Liver (tissue), 9 donors: ENCODE measurements around the gene TRIP12. TPM values are rescaled to one million over a fixed set of nuclear protein-coding genes. Genes with fewer than 3 reads are reported as not detected.

ENCODE experiments used
- DNase-seq: peaks from one replicate; pipeline ENCODE4 v3.0.0-alpha.2; 2017; ENCODE audit warnings: low spot score
- H3K27ac ChIP-seq, 2 donors: one replicate each; pipeline ENCODE4 v1.7.0; 2013; ENCODE audit warnings: inconsistent platforms in 2 of 2, low read length in 2 of 2, control low read depth in 1 of 2, low read depth in 1 of 2, mild to moderate bottlenecking in 1 of 2
- H3K27me3 ChIP-seq, 4 donors: one replicate each; pipeline versions ENCODE4 v1.6.1 to v1.7.0; 2013; ENCODE audit warnings: low read length in 3 of 4, inconsistent platforms in 1 of 4, mild to moderate bottlenecking in 1 of 4, moderate library complexity in 1 of 4; ENCODE audit not compliant: control insufficient read depth in 4 of 4, insufficient read depth in 4 of 4
- H3K36me3 ChIP-seq, 4 donors: one replicate each; pipeline versions ENCODE4 v1.6.1 to v1.7.0; 2013; ENCODE audit warnings: low read length in 3 of 4, mild to moderate bottlenecking in 3 of 4, low read depth in 1 of 4, moderate library complexity in 1 of 4; ENCODE audit not compliant: control insufficient read depth in 4 of 4, insufficient read depth in 3 of 4
- H3K4me1 ChIP-seq, 4 donors: one replicate each; pipeline versions ENCODE4 v1.6.1 to v1.7.0; 2013; ENCODE audit warnings: low read length in 3 of 4, mild to moderate bottlenecking in 3 of 4, moderate library complexity in 1 of 4; ENCODE audit not compliant: control insufficient read depth in 4 of 4, insufficient read depth in 4 of 4
- H3K4me3 ChIP-seq, 3 donors: one replicate each; pipeline versions ENCODE4 v1.6.1 to v1.7.0; 2013; ENCODE audit warnings: low read length in 3 of 3, control low read depth in 1 of 3, low read depth in 1 of 3, mild to moderate bottlenecking in 1 of 3
- H3K9ac ChIP-seq, 2 donors: one replicate each; pipeline ENCODE4 v1.7.0; 2013; ENCODE audit warnings: low read length in 2 of 2, mild to moderate bottlenecking in 2 of 2, moderate library complexity in 2 of 2, control low read depth in 1 of 2, low read depth in 1 of 2
- H3K9me3 ChIP-seq, 4 donors: one replicate each; pipeline versions ENCODE4 v1.6.1 to v1.7.0; 2013; ENCODE audit warnings: low read length in 3 of 4; ENCODE audit not compliant: control insufficient read depth in 4 of 4
- ATF3 ChIP-seq: IDR thresholded peaks from 2 replicates; pipeline ENCODE4 v1.6.1; 2016; ENCODE audit warnings: antibody characterized with exemption
- EGR1 ChIP-seq, 2 donors: IDR thresholded peaks; 2 replicates each; pipeline ENCODE4 v1.6.1; 2016 to 2018; ENCODE audit warnings: antibody characterized with exemption in 2 of 2, low read depth in 2 of 2
- FOXA1 ChIP-seq: IDR thresholded peaks from 2 replicates; pipeline ENCODE4 v1.6.1; 2016; ENCODE audit warnings: antibody characterized with exemption
- FOXA2 ChIP-seq: IDR thresholded peaks from 2 replicates; pipeline ENCODE4 v1.6.1; 2016; ENCODE audit warnings: antibody characterized with exemption
- GABPA ChIP-seq, 2 donors: IDR thresholded peaks in 1 of 2; conservative IDR thresholded peaks in 1 of 2; 2 replicates each; pipeline ENCODE4 v1.6.1; 2016; ENCODE audit warnings: antibody characterized with exemption in 2 of 2, mild to moderate bottlenecking in 1 of 2, moderate library complexity in 1 of 2
- HNF4A ChIP-seq, 2 donors: conservative IDR thresholded peaks; 2 replicates each; pipeline ENCODE4 v1.6.1; 2016; ENCODE audit warnings: antibody characterized with exemption in 2 of 2, mild to moderate bottlenecking in 2 of 2
- HNF4G ChIP-seq: IDR thresholded peaks from 2 replicates; pipeline ENCODE4 v1.6.1; 2016; ENCODE audit warnings: antibody characterized with exemption
- JUND ChIP-seq, 2 donors: IDR thresholded peaks; 2 replicates each; pipeline ENCODE4 v1.6.1; 2016; ENCODE audit warnings: antibody characterized with exemption in 2 of 2
- NR2F2 ChIP-seq: IDR thresholded peaks from 2 replicates; pipeline ENCODE4 v1.6.1; 2016; ENCODE audit warnings: antibody characterized with exemption
- RAD21 ChIP-seq, 2 donors: IDR thresholded peaks; 2 replicates each; pipeline ENCODE4 v1.6.1; 2016; ENCODE audit warnings: antibody characterized with exemption in 2 of 2, mild to moderate bottlenecking in 2 of 2
- REST ChIP-seq: IDR thresholded peaks from 2 replicates; pipeline ENCODE4 v1.6.1; 2016; ENCODE audit warnings: antibody characterized with exemption, mild to moderate bottlenecking
- RXRA ChIP-seq, 2 donors: IDR thresholded peaks; 2 replicates each; pipeline ENCODE4 v1.6.1; 2017 to 2018; ENCODE audit warnings: antibody characterized with exemption in 2 of 2, mild to moderate bottlenecking in 1 of 2
- SP1 ChIP-seq: IDR thresholded peaks from 2 replicates; pipeline ENCODE4 v1.6.1; 2018; ENCODE audit warnings: antibody characterized with exemption, mild to moderate bottlenecking
- TAF1 ChIP-seq: conservative IDR thresholded peaks from 2 replicates; pipeline ENCODE4 v1.6.1; 2016; ENCODE audit warnings: antibody characterized with exemption, mild to moderate bottlenecking
- WGBS: extraction: QIAGEN DNeasy Blood & Tissue Kit; methylation state at CpG from one replicate; pipeline ENCODE4 v1.1.7; 2013; 5-methylcytosine and 5-hydroxymethylcytosine counted together
- polyA plus RNA-seq, 2 donors: library from polyadenylated mRNA; stranded (reverse) in 1 of 2; unstranded in 1 of 2; fragments of 200-250 nt in 1 of 2; fragments of >200 nt in 1 of 2; fragmentation: Nextera tagmentation in 1 of 2; extraction: Ambion mirVana in 1 of 2; gene quantifications; one replicate each; pipeline versions ENCODE4 v1.2.1 to v1.2.3, GENCODE V29; 2013 to 2015
- total RNA-seq, 2 donors: library from RNA; depleted of rRNA; stranded (reverse); fragments of >200 nt; gene quantifications; one replicate each; pipeline ENCODE4 v1.2.3, GENCODE V29; 2014
- TF ChIP-seq, protein P1 (sequence below): fragments of 150-350 bp; IDR thresholded peaks from 2 replicates; pipeline ENCODE4 v1.5.1; 2017; ENCODE audit warnings: improper control_type of control experiment, low read depth, low read length; ENCODE audit not compliant: missing input control
- TF ChIP-seq, protein P2 (sequence below): IDR thresholded peaks from 2 replicates; pipeline ENCODE4 v1.6.1; 2016; ENCODE audit warnings: antibody characterized with exemption
- TF ChIP-seq, protein P3 (sequence below): IDR thresholded peaks from 2 replicates; pipeline ENCODE4 v1.6.1; 2016; ENCODE audit warnings: antibody characterized with exemption
- donor health status: healthy.
- donor health status: healthy.
- donor health status: healthy.
- donor health status: healthy.
- donor health status: healthy.

Gene TRIP12
- total and polyA plus RNA-seq, 4 donors: 13.9 to 128 (median 67.4) TPM

GRCh38 chr2:229849073-229849472 is 72.7 kb downstream of the TRIP12 start:
- no peak for DNase-seq
- 89% methylated on average over 3 of the region's 3 CpGs for WGBS
- H3K27ac ChIP-seq: no peak overlapping the region

GRCh38 chr2:229843613-229844012 is 78.2 kb downstream of the TRIP12 start:
- Histone ChIP-seq H3K4me1 (no peaks in the 10 kb centered on the region), H3K4me3 (no peak overlapping the region), H3K36me3 (peaks cover 1 to 18% (median 7%) of the 10 kb centered on the region in 4 donors), H3K27ac (no peak overlapping the region), H3K9me3 (no peaks in the 10 kb centered on the region), H3K9ac (no peak overlapping the region), H3K27me3 (no peaks in the 10 kb centered on the region)
- 95% methylated on average over 4 of the region's 4 CpGs for WGBS
- no peak for DNase-seq
- no peak for TF ChIP-seq RXRA (IDR thresholded peaks at IDR 0.05)
- TF ChIP-seq FOXA1: no peak
- TF ChIP-seq HNF4A (conservative IDR thresholded peaks at IDR 0.05): no peak
- no peak for TF ChIP-seq TAF1
- TF ChIP-seq, protein P1, sequence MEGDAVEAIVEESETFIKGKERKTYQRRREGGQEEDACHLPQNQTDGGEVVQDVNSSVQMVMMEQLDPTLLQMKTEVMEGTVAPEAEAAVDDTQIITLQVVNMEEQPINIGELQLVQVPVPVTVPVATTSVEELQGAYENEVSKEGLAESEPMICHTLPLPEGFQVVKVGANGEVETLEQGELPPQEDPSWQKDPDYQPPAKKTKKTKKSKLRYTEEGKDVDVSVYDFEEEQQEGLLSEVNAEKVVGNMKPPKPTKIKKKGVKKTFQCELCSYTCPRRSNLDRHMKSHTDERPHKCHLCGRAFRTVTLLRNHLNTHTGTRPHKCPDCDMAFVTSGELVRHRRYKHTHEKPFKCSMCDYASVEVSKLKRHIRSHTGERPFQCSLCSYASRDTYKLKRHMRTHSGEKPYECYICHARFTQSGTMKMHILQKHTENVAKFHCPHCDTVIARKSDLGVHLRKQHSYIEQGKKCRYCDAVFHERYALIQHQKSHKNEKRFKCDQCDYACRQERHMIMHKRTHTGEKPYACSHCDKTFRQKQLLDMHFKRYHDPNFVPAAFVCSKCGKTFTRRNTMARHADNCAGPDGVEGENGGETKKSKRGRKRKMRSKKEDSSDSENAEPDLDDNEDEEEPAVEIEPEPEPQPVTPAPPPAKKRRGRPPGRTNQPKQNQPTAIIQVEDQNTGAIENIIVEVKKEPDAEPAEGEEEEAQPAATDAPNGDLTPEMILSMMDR: no peak
- no peak for TF ChIP-seq EGR1 (IDR thresholded peaks at IDR 0.05; ENCODE audit: low read depth in 2 of 2)
- TF ChIP-seq, protein P2, sequence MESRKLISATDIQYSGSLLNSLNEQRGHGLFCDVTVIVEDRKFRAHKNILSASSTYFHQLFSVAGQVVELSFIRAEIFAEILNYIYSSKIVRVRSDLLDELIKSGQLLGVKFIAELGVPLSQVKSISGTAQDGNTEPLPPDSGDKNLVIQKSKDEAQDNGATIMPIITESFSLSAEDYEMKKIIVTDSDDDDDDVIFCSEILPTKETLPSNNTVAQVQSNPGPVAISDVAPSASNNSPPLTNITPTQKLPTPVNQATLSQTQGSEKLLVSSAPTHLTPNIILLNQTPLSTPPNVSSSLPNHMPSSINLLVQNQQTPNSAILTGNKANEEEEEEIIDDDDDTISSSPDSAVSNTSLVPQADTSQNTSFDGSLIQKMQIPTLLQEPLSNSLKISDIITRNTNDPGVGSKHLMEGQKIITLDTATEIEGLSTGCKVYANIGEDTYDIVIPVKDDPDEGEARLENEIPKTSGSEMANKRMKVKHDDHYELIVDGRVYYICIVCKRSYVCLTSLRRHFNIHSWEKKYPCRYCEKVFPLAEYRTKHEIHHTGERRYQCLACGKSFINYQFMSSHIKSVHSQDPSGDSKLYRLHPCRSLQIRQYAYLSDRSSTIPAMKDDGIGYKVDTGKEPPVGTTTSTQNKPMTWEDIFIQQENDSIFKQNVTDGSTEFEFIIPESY: no peak
- no peak for TF ChIP-seq REST
- TF ChIP-seq FOXA2: no peak
- TF ChIP-seq NR2F2: no peak
- TF ChIP-seq GABPA (IDR thresholded peaks at IDR 0.05 in 1 of 2, conservative IDR thresholded peaks at IDR 0.05 in 1 of 2): no peak
- TF ChIP-seq SP1: no peak
- no peak for TF ChIP-seq ATF3
- TF ChIP-seq, protein P3, sequence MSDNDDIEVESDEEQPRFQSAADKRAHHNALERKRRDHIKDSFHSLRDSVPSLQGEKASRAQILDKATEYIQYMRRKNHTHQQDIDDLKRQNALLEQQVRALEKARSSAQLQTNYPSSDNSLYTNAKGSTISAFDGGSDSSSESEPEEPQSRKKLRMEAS: no peak
- no peak for TF ChIP-seq JUND (IDR thresholded peaks at IDR 0.05)
- TF ChIP-seq RAD21 (IDR thresholded peaks at IDR 0.05): no peak
- TF ChIP-seq HNF4G: no peak

More at GRCh38 chr2:229849073-229849472, 72.7 kb downstream of the TRIP12 start:
- TF ChIP-seq RAD21 (IDR thresholded peaks at IDR 0.05) (no peak), TAF1 (no peak), REST (no peak)
- Histone ChIP-seq H3K9ac (no peak overlapping the region), H3K9me3 (no peaks in the 10 kb centered on the region), H3K27me3 (no peaks in the 10 kb centered on the region), H3K4me3 (no peak overlapping the region), H3K4me1 (no peaks in the 10 kb centered on the region), H3K36me3 (peaks cover 0 to 6% (median under 1%) of the 10 kb centered on the region in 4 donors)
